Stimulated activated CD4-positive, alpha-beta T cell treated with anti-CD3 and anti-CD28 coated beads, Interleukin-1b, Interleukin-23, amount 100 ng/mL, for 24 hours (primary cell): ENCODE measurements around the gene LYZ.
A peak's percentile ranks its signal among the peaks of the same experiment; 100 is the strongest.
"Not testable (repeated sequence)": the region's sequence is repeated elsewhere in the genome, so short reads cannot be mapped to it uniquely, and the experiment has no call there.

Source experiments
- DNase-seq, 4 experiments: peaks; one replicate each; pipeline ENCODE4 v3.0.0-alpha.2; 2020; ENCODE audit warnings: low read depth in 4 of 4, low spot score in 1 of 4

LYZ gene

DNA sequence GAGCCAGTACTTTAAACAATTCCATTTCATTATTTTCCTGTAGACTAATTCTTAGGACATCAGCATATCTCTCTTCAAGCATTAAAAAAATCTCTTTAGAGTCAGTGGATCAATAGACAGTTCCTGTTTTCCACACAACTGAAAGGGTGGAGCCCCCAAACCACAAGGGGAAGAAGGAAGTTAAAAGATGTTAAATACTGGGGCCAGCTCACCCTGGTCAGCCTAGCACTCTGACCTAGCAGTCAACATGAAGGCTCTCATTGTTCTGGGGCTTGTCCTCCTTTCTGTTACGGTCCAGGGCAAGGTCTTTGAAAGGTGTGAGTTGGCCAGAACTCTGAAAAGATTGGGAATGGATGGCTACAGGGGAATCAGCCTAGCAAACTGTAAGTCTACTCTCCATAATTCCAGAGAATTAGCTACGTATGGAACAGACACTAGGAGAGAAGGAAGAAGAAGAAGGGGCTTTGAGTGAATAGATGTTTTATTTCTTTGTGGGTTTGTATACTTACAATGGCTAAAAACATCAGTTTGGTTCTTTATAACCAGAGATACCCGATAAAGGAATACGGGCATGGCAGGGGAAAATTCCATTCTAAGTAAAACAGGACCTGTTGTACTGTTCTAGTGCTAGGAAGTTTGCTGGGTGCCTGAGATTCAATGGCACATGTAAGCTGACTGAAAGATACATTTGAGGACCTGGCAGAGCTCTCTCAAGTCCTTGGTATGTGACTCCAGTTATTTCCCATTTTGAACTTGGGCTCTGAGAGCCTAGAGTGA lies at the start of gene LYZ:
Gene LYZ (plus strand): TSS at position 220 of the 777 bp plus-strand sequence. CDS start 28 bp downstream, at position 248.
- no peak for DNase-seq

DNA sequence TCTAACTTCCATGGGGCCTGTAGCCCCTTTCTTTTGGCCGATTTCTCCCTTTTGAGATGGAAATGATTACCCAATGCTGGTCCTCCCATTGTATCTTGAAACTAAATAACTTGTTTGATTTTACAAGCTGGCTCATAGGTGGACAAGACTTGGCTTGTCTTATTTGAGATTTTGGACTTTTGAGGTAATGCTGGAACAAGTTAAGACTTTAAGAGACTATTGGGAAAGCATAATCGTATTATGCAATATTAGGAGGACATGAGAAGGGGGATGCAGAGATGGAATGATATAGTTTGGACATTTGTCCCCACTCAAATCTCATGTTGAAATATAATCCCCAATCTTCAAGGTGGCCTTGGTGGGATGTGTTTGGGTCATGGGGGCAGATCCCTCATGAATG lies 49.2 kb upstream of the LYZ start:
- no peak for DNase-seq

DNA sequence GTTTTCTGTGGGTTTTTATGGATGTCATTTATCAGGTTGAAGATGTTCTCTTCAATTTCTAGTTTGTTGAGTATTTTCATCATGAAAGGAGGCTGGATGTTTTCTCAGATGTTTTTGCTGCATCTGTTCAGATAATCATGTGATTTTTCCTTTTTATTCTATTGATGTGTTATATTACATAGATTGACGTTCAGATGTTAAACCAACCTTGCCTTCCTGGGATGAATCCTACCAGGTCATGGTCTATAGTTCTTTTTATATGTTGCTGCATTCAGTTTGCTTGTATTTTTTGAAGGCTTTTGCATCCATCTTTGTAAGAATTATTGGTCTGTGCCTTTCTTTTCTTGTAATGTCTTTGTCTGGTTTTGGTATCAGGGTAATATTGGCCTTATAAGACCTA lies 43.9 kb upstream of the LYZ start:
- no peak for DNase-seq

DNA sequence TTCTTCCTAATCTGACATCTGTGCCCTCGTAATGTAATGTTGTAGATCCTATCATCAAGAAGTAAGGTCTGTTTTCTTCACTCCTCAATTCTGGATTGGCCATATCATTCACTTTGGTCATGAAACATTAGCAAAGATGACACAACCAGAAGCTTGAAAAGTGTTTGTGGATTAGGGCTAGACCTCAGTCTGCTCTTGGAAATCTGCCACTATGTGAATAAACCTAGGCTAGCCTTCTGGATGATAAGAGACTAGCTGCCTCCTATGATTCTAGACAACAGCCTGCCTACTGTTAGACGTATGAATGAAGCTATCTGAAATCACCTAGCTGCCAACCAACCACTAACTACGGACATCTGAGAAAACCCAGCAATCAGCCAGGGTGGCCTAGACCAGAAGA lies 38.7 kb upstream of the LYZ start:
- no peak for DNase-seq

DNA sequence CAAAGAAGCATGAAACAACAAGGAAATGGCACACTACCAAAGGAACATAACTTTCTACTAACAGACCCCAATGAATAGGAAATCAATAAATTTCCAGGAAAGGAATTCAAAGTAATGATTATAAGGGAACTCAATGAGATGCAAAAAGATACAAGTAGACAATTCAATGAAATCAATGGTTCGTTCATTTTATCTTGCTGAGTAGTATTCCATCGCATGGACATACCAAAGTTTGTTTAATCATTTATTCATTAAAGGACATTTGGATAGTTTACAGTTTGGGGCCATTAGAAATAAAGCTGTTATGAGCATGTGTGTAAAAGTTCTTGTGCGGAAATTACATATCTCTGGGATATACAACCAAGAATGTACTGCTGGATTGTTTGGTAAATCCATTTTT lies 35.0 kb upstream of the LYZ start:
- DNase-seq = no peak

DNA sequence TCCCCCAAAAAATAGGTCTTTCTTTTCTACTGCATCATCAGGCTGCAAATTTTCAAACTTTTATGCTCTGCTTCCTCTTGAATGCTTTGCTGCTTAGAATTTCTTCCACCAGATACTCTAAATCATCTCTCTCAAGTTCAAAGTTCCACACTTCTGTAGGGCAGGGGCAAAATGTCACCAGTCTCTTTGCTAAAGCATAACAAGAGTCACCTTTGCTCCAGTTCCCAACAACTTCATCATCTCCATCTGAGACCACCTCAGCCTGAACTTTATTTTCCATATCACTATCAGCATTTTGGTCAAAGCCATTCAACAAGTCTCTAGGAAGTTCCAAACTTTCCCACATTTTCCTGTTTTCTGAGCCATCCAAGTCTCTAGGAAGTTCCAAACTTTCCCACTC lies 31.4 kb upstream of the LYZ start:
- not testable (repeated sequence) for DNase-seq

DNA sequence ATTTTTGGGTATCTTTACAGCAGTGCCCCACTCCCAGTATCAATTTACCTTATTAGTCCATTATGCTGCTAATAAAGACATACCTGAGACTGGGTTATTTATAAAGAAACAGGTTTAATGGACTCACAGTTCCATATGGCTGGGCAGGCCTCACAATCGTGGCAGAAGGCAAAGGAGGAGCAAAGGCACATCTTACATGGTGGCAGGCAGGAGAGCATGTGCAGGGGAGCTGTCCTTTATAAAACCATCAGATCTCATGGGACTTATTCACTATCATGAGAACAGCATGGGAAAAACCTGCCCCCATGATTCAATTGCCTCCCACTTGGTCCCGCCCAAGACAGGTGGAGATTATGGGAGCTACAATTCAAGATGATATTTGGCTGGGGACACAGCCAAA lies 30.9 kb upstream of the LYZ start:
- not testable (repeated sequence) for DNase-seq

DNA sequence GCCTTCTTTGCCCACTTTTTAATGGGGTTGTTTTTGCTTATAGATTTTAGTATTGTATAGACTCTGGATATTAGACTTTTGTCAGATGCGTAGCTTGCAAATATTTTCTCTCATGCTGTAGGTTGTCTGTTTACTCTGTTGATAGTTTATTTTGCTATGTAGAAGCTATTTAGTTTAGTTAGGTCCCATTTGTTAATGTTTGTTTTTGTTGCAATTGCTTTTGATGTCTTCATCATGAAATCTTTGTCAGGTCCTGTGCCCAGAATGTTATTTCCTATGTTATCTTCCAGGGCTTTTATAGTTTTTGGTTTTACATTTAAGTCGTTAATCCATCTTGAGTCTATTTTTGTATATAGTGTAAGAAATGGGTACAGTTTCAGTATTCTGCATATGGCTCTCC lies 30.0 kb upstream of the LYZ start:
- no peak for DNase-seq

DNA sequence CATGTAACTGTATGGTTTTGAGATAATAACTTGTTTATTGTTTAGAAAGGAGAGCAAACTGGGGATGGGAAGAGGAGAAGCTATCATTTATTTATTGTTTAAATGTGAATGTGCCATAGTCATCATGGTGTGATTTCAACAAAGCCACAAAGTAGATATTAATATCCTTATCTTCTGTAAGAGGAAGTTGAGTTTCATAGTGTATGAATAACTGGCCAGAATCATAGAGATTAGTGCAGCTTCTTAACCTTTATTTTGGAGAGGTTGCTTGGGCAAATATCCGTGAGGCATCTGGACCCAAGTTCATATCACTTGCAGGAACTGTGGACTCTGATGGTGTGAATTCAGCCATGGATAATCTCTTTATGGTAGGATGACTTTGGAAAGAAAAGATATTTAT lies 26.8 kb upstream of the LYZ start:
- DNase-seq = no peak

DNA sequence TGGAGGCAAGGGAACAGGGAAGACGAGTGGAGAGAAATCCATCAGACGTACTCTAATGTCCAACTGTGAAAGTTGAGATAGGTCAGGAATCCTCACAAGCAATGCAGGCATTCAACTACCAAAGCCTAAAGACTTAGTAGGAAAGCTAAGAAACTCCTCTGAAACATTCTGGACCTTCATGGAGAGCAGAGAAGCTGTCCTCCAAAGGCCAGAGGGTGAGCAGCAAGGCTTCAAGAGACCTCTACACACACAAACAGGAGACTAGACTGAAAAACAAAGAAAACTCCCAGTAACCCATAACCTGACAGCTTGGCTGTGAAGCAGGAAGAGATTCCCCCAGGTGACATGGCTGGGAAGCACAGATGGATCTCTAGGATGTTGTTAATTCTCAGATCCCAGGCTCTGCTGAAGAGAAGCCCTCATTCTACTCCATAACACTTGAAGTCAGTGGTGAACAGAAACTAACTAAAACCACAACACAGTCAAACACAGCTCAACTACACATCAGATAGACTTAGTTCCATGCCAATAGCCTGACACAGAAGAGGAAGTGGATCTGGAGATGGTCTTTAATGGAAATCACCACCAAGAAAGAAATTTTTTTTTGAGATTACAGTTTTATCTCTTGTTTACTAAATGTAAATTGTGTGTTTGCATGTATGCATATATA lies 23.2 kb upstream of the LYZ start:
- DNase-seq = no peak

DNA sequence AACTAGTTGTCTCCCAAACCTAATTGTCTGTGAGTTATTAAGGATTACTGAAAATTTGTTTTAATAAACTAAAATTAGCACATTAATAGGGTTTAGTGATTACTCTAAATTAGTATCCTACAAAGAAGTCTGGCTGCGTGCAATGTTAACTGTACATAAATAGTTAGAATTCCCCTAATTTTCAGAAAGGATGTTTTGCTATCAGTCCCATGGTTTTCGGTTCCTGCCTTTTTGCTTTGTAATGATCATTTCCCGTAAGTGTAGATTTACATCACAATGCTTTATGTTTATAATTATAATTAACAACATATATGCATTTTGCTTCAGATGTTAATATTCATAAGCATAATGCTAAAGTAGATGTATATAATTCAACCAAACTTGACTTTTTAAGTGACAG lies 19.8 kb upstream of the LYZ start:
- DNase-seq = no peak

DNA sequence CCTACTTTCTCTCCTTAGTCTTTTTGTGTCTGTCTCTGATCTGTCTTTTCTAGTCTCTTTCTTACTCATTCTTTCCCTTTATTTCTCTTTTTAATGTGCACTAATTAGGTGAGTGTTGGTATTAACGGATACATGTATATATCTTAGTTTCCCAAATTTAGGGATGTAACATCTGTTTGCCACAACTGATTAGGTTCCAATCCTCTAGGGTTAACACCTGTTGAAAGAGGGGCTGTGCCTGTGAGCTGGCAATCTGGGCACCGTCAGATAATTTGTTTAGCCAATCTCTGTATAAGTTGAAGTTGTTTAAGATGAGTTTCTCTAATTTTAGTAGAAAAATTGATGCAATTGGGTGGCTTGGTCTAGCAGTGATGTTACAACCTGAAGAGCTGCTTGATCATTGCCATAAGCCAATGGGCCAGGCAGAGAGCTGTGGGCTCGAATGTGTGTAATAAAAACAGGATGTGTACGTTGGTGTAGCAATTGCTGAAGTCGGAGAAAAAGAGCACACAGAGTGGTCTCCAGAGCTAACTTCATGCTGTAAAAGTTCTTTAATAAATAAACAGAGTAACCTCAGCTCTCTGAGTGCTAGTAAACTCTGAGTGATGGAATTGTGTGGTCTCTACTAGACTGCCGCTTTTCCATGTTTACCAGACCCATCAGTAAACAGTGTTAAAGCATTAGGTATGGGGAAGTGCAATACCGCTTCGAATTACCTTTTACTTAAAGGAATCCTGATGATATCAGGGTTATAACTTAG lies 18.3 kb upstream of the LYZ start:
- no peak for DNase-seq

DNA sequence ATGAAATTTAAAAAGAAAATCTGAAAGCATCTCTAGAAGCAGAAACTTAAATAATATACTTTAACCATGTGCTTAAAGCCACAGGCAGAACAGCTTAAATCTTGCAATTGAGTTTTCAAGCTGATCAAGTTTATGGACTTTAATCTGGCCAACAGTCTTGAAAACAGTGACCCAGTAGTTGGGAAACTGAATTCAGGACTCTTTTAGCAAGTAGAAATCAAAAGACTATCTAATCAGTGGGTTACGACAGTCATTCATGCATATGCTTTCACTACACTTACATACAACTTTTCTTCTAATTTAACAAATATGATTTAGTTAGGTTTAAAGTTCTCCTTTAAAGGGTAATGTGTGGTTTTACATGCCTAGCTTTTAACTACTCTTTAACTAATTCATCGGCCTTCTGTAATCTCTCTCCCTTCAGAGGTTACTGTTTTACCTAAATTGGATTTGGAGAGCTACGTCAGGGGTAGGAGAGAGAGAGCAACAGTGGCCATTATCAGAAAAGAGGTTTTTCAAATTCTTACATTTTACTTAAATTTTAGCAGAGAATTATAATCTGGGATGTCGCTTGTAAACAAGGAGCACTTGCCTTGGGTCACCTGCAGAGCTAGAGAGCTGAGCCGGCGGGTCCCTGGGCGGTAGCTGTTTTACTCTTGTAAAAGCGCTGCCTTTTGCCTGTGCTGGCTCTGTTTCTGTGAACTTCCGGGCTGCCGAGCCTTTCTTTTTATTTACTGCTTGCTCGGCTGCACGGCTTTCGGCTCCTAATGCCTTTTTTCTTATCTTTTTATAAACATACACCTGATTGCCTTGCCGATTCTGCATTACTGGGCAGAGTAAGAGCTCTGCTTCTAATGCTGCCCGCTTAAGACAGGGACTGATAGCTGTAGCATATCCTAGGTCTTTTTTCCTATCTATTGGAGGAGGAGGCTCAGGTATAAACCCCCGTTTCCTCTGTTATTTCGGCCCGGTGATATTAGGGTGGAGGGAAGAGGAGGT lies 17.4 kb upstream of the LYZ start:
- peak in 2 of 4 experiments; percentile 23 to 25 for DNase-seq

DNA sequence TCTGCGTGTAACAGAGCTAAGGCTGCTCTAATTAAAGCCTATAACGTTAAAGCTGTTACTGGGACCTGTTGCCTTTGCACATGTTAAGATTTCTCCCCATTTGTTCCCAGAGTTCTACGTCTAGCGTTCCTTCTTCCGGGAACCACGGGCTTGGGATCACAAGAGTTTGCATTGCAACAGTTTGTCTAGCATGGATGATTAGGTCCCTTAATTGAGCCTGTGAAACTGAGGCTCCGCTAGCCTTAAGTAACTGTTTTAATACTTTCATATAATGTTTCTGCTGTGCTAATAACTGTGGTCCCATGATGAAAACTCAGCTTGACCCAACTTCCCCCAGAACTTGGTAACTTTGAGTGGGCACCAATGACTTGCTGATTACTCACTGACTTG lies 16.7 kb upstream of the LYZ start:
- no peak for DNase-seq

DNA sequence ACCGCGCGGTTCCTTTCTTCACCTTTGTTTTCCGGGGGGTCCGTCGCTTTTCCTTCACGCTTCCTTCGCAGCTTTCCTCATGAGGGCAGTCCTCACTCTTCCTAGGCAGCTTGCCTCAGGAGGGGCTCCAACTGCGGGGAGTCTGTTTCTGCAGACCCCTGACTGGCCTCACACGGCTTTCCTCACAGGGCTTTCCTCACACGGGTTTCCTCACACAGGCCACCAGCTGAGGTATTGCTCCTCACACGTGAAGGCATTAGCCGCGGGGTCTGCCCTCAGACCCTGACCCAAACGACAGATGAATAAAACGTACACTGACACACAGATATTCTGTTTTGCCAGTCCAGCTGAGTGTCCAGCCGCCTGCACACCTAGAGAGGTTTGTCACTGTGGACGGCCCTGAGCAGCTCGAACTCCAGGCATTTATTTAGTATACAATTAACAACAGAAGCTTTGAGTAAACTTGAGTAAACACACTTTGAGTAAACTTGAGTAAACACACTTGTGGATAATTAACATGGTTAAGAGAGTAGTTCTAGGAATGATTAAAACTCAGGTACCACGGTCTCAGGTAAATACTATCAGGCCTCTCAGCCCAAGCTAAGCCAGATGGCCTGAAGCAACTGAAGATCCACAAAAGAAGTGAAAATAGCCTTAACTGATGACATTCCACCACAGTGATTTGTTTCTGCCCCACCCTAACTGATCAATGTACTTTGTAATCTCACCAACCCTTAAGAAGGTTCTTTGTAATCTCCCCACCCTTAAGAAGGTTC lies 16.1 kb upstream of the LYZ start:
- no peak for DNase-seq

DNA sequence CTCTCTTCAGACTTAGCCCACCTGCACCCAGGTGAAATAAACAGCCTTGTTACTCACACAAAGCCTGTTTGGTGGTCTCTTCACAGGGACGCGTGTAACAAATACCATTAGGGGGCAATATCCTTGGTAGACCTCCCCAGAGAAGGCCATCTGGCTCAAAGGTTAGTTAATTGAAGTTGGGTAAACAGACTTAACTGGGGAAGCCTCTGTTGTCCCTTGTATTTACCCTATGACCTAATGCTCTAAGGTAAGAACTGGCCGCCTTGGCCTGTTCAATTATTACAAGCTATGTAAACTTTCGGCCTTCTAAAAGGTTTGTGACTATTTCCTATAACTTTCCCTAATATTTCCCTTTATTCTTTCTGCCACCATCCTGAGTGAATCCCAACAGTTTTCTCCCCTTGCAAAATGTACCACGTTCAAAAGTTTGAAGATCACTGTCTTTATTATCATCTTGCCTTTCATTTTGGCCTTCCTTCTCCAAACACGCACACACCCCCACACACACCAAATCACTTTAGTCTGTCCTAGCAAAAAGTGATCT lies 15.3 kb upstream of the LYZ start:
- DNase-seq = no peak

DNA sequence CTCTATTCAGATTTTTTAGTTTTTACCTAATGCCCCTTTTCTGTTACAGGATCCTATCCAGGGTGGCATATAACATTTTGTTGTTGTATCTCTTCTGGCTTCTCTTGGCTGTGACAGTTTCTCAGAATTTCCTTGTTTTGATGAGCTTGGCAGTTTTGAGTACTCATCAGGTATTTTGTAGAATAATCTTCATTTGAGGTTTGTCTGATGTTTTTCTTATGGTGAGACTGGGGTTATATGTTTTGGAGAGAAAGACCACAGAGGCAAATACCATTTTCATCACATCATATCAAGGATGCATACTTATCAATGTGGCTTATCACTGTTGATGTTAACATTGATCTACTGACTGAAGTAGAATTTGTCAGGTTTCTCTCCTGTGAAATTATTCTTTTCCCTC lies 14.0 kb upstream of the LYZ start:
- no peak for DNase-seq

DNA sequence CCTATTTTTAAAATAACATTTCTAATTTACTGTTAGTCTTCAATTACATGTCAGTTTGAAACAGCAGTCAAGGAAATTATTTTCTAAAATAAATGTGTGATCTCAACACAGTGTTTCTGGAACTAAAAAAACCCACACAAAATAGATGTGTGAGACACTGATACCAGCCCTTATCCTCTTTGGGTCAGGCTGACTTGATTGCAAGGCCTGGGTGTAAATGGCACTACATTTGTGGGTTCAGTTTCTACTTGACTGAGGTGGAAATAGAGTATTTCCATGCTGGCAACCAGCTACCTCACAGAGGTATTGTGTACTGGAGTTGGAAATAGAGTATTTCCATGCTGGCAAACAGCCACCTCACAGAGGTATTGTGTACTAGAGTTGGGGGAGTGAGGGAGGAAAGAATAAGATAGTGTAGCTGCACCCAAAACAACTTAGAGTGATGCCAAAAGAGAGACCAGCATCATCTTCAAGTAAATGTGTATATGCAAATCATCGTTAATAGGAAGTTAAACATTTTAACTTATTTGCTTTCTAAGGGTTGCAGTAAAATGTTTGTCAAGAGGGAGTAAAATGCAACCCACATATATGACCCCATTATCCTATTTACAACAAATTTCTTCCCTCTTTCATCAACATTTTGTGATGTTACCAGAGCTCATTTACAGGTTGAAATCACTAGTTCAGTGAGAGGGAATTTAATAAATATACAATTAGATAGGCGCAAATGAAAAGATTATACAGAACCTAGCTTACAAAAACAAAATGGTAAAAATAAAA lies 10.7 kb upstream of the LYZ start:
- DNase-seq = no peak
